ENCODE results near the gene HARS1. TPM values are rescaled to one million over a fixed set of nuclear protein-coding genes. Genes with fewer than 3 reads are reported as not detected.
"Not testable (repeated sequence)": the region's sequence is repeated elsewhere in the genome, so short reads cannot be mapped to it uniquely, and the experiment has no call there.

The HARS1 gene
- polyA plus RNA-seq, 3 donors, result 70.5 to 78.3 (median 71.8) TPM

DNA sequence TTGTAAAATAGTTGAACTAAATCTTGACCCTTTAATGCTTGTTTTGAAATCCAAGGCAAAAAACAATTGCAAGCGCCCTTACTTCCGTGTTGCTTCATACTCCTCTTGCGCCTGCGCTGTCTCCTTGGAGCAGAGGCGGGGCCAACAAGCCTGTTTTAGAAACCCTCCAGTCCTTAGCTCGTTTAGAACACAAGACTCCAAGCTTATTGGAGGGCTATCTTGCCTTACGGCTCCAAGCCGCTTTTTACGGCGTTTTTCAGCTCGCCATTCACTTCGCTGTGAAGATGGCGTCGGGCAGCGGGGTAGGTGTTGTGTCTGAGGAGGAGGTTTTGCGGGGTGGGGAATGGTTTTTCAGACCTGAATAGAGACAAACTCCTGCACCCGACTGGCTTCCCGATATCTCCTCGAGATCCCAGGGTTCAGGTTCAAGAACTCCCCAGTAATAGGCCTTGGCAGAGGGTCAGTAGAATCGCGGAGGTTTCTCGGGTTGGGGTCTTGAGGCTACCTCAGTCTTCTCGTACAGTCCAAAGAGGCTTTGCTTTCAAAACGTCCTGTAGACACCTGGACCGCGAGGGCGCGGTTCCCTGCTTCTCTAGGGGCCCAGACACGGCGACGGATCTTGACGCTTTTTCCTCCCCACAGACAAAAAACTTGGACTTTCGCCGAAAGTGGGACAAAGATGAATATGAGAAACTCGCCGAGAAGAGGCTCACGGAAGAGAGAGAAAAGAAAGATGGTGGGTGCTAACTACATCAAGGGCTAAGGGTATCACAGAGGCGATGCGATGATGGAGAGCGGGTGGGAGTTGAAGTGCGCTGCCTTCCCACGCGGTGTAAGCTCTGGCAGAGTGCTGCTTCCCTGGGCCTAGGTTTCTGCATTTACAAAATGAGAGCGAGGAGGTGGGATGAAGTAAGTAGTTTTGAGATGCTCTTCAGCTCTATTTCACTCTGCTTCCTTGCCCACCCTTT, 9.3 kb upstream of the HARS1 start, which contains the start of gene ZMAT2:
Gene ZMAT2 (plus strand): TSS at position 271 of the 968 bp plus-strand sequence. CDS start 14 bp downstream, at position 285.
- DNase-seq (ENCODE audit: extremely low read depth in 1 of 11, low read depth in 9 of 11, low spot score in 4 of 11), result peak; percentile 86 to 98 (median 93)

DNA sequence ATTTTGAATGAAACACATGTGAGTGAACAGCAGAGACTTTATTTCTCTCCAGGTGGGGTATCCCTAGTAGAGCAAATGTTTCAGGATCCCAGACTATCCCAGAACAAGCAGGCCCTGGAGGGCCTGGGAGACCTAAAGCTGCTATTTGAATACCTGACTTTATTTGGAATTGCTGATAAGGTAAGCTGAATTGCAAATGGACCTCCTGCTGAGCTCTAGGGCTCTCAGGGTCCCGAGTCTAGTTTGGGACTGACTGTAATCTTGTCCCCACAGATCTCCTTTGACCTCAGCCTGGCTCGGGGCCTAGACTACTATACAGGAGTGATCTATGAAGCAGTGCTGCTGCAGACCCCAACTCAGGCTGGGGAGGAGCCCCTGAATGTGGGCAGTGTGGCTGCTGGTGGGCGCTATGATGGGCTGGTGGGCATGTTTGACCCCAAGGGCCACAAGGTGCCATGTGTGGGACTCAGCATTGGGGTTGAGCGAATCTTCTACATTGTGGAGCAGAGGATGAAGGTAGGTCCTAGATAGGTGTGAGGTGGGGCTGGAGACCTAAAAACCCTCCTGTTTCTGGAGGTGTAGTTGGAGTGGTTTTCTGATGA, 5.8 kb upstream of the HARS1 start:
- no peak for DNase-seq (ENCODE audit: extremely low read depth in 1 of 11, low read depth in 9 of 11, low spot score in 4 of 11)

DNA sequence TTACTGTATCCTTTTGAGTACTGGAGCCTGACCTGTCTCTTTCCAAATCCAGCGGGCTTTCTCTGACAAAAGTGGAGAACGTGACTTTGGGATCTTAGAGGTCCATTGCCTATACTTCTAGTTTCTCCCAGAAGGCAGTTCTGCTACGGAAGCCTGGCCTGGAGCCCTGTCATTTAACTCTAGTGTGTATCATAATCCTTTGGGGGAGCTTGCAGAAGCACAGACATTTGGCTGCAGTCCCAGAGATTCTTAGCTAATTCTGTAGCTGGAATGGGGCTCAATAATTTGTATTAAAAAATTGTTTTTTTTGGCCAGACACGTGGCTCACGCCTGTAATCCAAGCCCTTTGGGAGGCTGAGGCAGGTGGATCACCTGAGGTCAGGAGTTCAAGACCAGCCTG, 3.1 kb upstream of the HARS1 start:
- DNase-seq (ENCODE audit: extremely low read depth in 1 of 11, low read depth in 9 of 11, low spot score in 4 of 11), result no peak

DNA sequence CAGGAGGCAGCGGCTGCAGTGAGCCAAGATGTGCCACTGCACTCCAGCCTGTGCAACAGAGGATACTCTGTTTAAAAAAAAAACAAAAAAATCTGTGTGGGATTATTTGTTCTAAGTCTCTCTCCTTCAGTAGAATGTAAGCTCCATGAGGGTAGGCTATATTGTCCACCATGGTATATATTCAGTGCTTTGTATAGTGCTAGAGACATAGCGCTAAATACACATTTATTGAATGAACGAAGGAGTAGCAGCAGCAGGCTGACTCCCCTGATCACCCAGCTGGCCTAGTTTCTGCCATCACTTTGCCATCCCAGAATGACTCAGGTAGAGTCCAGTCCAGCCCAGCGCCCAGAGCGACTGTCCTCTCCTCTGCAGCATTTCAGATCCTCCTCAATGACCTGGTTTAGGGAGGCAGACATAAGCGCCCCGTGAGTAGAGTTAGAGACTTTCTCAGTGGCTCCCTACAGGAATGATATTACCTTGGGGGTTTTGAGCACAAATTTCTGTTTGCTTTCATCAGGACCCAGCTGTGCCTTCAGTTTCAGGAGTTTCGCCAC, 716 bp downstream of the HARS1 start:
- DNase-seq (ENCODE audit: extremely low read depth in 1 of 11, low read depth in 9 of 11, low spot score in 4 of 11), result no peak

DNA sequence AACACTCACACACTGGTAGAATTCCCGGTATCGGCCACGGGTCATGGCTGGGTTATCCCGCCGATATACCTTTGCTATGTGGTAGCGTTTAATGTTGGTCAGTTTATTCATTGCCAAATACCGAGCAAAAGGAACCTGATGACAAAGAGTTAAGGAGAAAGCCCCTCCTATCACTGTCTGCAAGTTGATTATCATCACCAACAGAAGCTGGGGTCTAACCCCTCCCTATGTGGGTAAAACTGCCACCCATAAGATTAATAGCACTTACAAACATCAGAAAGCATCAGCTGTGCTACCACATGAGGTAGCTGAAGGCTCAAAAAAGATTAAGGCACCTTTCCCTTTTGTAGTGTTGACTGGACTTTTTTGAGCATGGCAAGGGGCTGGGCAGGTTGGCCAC, 12.2 kb downstream of the HARS1 start:
- no peak for DNase-seq (ENCODE audit: extremely low read depth in 1 of 11, low read depth in 9 of 11, low spot score in 4 of 11)

DNA sequence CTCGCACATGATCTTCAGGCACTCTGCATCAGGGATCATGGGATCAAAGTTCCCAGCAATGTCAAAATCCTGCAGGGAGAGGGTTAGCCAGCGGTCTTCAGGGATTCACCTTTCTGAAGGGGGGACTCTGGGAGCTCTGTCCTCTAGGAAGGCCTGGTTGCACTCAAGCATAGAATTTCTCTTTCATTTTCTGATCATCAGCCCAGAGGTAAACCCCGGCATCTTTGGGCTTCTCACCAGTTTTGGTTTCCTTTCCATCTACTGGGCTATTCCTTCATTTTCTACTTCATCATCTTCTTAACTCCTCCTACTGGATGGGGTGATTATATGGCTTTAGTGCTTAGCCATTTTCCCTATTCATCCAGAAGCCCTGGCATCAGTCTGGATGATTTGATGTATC, 13.2 kb downstream of the HARS1 start:
- no peak for DNase-seq (ENCODE audit: extremely low read depth in 1 of 11, low read depth in 9 of 11, low spot score in 4 of 11)

DNA sequence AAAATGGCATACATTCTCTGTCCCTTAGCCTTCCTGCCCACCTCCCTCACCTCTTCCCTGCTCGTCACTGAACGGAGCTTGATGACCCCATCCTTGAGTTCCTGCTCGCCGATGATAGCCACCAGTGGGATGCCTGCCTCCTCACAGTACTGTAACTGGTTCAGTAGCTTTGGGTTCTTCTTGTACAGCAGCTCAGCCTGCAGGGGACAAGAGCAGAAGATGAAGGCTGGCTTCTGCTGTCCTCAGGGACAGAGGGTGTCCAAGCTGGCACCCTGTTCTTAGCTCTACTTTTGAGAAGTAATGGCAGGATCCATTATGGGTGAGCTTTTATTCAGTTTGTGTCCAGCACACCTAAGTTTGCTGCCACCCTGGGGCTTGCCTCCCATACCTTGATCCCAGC, 16.5 kb downstream of the HARS1 start:
- DNase-seq (ENCODE audit: extremely low read depth in 1 of 11, low read depth in 9 of 11, low spot score in 4 of 11), result no peak

DNA sequence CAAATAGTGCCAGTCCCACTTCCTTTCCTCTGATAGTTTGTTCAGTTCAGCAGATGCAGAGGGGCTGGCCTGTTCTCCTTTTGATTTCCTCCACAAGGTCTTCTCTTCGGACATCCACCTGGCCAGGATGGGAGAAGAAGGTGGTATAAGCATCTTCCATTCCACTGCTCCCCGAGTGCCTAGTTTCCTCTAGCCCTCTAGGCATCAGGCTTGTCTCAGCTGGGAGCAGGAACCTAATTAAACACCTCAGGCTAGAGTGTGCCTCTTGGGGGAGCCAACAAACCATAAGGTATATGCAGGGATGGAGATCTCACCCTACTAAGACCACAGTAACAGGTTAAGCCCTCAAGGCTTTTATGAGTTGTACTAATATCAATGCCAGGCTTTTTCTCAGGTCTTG, 17.0 kb downstream of the HARS1 start:
- no peak for DNase-seq (ENCODE audit: extremely low read depth in 1 of 11, low read depth in 9 of 11, low spot score in 4 of 11)

DNA sequence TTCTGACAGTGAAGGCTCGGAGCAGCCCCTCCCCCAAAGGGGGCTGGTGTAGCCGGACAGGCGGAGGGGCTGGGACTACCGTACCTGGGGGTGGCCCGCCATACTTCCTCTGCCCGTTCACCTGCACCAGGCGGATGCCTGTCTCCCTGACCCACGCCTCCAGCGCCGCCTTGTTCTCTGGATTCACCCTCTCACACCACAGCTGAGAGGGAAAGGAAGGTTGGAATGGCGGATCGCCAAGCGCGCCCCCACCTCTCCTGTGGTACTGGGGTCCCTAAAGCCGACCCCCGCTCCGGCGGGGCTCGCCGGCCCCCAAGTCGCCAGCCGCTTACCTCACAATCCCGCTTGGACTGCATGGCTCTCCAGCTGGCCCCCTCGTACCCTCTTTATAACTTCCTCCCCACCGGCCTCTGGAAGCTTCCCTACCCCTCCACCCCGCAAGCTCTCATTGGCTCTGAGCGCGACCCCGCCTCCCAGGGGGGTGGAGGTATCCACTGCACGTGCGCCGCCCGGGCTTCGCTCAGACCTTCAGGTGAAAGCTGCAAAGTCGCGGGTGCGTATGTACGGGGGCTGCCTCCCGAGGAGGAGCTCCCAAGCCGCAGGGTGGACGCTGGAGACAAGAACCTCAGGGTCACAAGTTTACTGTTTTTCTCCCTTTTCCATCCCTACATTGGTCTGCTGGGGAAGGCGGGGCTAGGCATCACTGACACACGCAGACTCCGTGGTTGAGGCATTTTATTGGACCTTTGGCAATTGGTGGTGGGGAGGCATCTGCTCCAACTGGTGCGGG, 17.8 kb downstream of the HARS1 start, which contains the start of gene DND1:
Gene DND1 (minus strand): TSS at position 390 of the 790 bp plus-strand sequence. CDS start 34 bp downstream, at position 356.
- DNase-seq (ENCODE audit: extremely low read depth in 1 of 11, low read depth in 9 of 11, low spot score in 4 of 11), result no peak

DNA sequence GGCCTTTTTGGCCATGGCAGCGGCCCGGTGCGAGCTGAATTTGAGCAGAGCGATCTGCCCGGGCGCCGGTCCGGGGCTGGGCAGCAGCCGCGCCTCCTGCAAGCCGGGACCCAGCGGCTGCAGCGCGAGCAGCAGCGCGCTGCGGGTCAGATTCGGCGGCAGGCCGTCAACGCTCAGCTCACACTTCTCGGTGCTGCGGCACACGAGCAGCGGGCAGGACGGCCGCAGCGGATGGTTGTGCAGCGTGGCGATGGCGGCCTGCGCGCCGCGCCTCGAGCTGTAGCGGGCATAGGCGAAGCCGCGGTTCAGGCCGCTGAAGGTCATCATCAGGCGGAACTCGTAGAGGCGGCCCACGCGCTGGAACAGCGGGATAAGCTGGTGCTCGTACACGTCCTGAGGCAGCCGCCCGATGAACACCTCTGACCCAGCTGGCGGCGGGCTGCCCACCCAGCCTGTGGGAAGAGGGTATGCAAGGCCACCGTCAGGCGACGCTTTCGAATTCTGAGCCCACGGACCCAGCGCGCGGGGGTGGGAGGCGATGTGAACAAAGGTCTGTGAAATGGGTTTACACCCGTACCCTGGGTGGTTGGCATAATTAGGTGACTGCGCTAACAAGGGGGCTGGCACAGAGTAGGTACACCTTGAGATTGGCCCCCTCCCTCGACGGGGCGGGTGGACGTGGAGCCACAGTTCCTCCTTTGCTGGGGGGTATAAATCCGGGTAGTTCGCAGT, 18.5 kb downstream of the HARS1 start:
- DNase-seq (ENCODE audit: extremely low read depth in 1 of 11, low read depth in 9 of 11, low spot score in 4 of 11), result peak in 1 of 11 donors; percentile 33

DNA sequence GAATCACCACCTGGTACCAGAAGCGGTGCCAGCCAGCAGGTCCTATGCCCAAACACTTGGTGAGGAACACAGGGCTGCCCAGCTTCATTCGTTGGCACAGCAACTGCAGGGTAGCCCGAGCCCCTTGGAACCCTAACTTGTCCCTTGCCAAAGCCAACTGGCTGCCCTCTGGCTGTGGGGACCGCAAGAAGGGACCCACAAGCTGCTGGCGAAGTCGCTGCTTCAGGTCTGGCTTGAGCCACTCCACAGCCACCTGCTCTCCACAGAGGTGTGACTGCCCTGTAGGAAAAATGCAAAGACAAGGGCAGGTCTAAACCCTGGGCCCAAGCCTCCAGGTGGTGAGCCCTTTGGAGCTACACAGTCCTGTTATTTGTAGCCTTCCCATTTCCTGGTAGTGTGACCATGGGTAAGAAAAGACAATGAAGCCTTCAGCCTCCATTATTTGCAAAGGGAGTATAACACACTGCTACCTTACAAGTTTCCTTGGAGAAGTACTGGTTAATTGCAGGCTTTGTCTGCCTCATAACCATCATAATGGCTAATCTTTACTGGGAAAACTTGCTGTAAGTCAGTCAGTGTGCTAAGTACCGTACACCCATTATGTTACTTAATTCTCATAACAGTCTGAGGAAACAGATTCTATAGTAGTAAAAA, 19.6 kb downstream of the HARS1 start:
- DNase-seq (ENCODE audit: extremely low read depth in 1 of 11, low read depth in 9 of 11, low spot score in 4 of 11), result no peak

DNA sequence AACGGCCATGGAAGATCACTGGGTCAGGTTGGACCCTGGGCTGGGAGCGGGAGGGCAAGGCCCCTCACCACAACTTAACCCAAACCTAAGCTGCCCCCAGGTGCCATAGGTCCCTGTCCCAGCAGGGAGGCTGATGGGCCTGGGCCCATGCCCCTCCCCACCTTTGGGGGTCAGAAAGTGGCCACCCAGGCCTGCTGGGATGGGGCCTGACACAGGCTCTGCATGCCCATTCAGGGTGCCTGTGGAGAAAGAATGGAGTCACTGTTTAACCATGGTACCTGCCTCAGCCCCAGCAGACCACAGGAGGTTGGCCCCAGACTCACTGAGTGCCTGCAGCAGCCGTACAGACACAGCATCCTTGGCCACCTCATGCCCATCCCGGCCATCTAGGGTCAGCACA, 20.1 kb downstream of the HARS1 start:
- DNase-seq (ENCODE audit: extremely low read depth in 1 of 11, low read depth in 9 of 11, low spot score in 4 of 11), result not testable (repeated sequence)

DNA sequence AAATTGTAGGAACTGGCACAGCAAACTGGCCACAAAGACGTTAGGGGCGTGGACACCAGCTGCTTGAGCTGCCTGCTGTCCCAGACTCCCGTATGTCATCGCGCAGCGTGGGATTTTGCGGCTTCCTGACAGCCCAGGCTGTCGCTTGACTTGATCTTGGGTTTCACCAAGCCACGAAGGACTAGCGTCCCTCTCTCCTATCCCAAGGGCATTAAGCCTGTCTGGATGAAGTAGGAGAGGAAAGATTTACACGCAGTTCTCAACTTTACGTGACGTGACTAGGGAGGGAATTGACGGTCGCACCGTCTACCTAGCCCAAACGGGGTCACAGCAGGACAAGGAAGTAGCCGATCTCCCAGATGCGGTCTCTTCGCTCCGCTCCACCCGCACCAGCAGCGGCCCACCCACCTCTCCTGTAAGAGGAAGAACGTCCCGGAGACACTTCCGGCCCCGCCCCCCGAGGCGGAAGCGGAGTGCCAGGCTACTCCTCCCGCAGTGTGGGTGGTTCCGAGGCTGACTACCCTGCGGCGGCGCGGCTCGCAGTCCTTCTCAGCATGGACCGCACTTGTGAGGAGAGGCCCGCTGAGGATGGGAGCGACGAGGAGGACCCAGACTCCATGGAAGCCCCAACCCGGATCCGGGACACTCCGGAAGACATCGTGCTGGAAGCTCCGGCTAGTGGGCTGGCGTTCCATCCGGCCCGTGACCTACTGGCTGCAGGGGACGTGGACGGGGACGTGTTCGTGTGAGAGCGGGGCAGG, 26.6 kb downstream of the HARS1 start, which contains the start of gene WDR55:
Gene WDR55 (plus strand): TSS at position 546 of the 761 bp plus-strand sequence. CDS start 9 bp downstream, at position 555.
- DNase-seq (ENCODE audit: extremely low read depth in 1 of 11, low read depth in 9 of 11, low spot score in 4 of 11), result peak; percentile 66 to 92 (median 84)

DNA sequence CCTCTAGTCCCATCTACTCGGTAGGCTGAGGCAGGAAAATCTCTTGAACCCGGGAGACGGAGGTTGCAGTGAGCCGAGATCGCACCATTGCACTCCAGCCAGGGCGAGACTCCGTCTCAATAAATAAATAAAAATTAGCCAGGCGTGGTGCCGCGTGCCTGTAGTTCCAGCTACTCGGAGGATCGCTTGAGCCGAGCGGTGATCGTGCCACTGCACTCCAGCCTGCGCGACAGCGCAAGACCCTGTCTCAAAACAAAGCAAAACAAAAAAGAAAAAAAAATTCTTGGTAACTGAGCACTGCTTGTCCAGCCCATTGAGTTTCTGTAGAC, 27.2 kb downstream of the HARS1 start:
- peak in 2 of 11 donors; percentile 13 to 25 for DNase-seq (ENCODE audit: extremely low read depth in 1 of 11, low read depth in 9 of 11, low spot score in 4 of 11)

DNA sequence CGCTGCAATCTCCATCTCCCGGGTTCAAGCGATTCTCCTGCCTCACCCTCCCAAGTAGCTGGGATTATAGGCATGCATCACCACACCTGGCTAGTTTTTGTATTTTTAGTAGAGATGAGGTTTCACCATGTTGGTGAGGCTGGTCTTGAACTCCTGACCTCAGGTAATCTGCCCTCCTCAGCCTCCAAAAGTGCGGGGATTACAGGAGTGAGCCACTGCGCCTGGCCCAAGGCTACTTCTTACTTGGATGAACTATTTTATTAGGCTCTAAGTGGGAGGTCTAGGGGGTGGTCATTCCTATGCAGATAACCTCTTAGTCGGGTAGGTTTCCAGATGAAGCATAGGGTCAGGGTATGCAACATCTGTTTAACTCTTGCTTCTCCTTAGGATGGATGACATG, 30.8 kb downstream of the HARS1 start:
- not testable (repeated sequence) for DNase-seq (ENCODE audit: extremely low read depth in 1 of 11, low read depth in 9 of 11, low spot score in 4 of 11)

DNA sequence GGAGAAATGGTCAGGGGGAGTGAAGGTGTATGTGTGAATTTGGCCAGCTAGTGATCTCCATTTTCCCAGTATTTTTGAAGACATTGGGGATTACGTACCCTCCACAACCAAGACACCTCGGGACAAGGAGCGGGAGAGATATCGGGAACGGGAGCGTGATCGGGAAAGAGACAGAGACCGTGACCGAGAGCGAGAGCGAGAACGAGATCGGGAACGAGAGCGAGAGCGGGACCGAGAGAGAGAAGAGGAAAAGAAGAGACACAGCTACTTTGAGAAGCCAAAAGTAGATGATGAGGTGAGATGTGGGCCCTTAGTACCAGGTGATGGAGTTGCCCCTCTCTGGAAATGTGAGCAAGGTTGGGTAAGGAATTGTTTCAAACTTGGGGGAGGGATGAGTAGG, 32.3 kb downstream of the HARS1 start:
- no peak for DNase-seq (ENCODE audit: extremely low read depth in 1 of 11, low read depth in 9 of 11, low spot score in 4 of 11)

DNA sequence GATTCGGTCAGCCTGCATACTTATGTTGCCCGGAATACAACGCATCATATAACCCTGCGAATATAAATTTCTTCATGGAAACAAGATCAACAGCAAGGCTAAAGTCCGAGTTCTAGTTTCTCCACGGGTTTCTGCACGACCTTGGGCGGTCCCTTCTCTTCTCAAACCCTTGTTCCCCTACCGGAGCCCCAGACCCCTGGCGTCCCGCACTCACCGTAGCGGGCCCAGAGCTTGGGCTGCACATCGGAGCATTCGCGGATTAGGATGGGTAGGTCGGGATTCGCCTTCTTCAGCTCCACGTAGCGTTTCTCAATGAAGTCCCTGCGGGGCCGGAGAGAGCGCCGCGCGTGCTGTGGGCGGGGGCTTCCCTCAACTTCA, 44.1 kb downstream of the HARS1 start:
- DNase-seq (ENCODE audit: extremely low read depth in 1 of 11, low read depth in 9 of 11, low spot score in 4 of 11), result no peak
